Hematopoietic multipotent progenitor cell treated with erythropoietin and hydrocortisone succinate and interleukin-3 and kit ligand, for 4 days (in vitro differentiated cells): ENCODE results near the gene CASP3.
"Not testable (repeated sequence)": the region's sequence is repeated elsewhere in the genome, so short reads cannot be mapped to it uniquely, and the experiment has no call there.

ENCODE experiments used
- DNase-seq: peaks from one replicate; pipeline ENCODE4 v3.0.0-alpha.2; 2015

CASP3 gene

GRCh38 chr4:184662236-184662635 is 13.0 kb upstream of the CASP3 start:
- no peak for DNase-seq

GRCh38 chr4:184660978-184661377 is 11.7 kb upstream of the CASP3 start:
- DNase-seq, result no peak

- not testable (repeated sequence) for DNase-seq
Observed at GRCh38 chr4:184657820-184658219, 8.6 kb upstream of the CASP3 start.

GRCh38 chr4:184657144-184657543 is 7.9 kb upstream of the CASP3 start:
- no peak for DNase-seq

- DNase-seq, result no peak
Observed at GRCh38 chr4:184655889-184656869, 6.9 kb upstream of the CASP3 start.

- no peak for DNase-seq
Observed at GRCh38 chr4:184653650-184654049, 4.4 kb upstream of the CASP3 start.

GRCh38 chr4:184652681-184653080 is 3.4 kb upstream of the CASP3 start:
- DNase-seq, result not testable (repeated sequence)

- DNase-seq, result no peak
Observed at GRCh38 chr4:184651899-184652298, 2.7 kb upstream of the CASP3 start.

- DNase-seq, result peak; percentile 66
Observed at GRCh38 chr4:184649971-184650855, 966 bp upstream of the CASP3 start.

- DNase-seq, result peak; percentile 60
Observed at GRCh38 chr4:184648313-184649025, 778 bp downstream of the CASP3 start.

GRCh38 chr4:184648054-184648312 is 1.3 kb downstream of the CASP3 start:
- DNase-seq, result no peak

GRCh38 chr4:184647266-184648053 is 1.8 kb downstream of the CASP3 start:
- DNase-seq, result no peak

- DNase-seq, result no peak
Observed at GRCh38 chr4:184645904-184646610, 3.2 kb downstream of the CASP3 start.

- no peak for DNase-seq
Observed at GRCh38 chr4:184644553-184645307, 4.5 kb downstream of the CASP3 start.

GRCh38 chr4:184643731-184644130 is 5.5 kb downstream of the CASP3 start:
- no peak for DNase-seq

- no peak for DNase-seq
Observed at GRCh38 chr4:184641451-184641850, 7.8 kb downstream of the CASP3 start.

GRCh38 chr4:184641022-184641421 is 8.2 kb downstream of the CASP3 start:
- no peak for DNase-seq

GRCh38 chr4:184636897-184637296 is 12.3 kb downstream of the CASP3 start:
- no peak for DNase-seq

- DNase-seq, result no peak
Observed at GRCh38 chr4:184636144-184636543, 13.1 kb downstream of the CASP3 start.

GRCh38 chr4:184635381-184635780 is 13.9 kb downstream of the CASP3 start:
- no peak for DNase-seq

- DNase-seq, result no peak
Observed at GRCh38 chr4:184632842-184633241, 16.4 kb downstream of the CASP3 start.
